HepG2 (cell line): ENCODE data around the gene OR2F1. TPM values are rescaled to one million over a fixed set of nuclear protein-coding genes. Genes with fewer than 3 reads are reported as not detected.

Source experiments
- ATAC-seq: fragments of 200-7000 bp; cut with Tn5 transposase; 3 replicates; pipeline ENCODE4 v1.9.1; 2020; ENCODE audit warnings: mild to moderate bottlenecking, moderate library complexity
- BruUV-seq: library from RNA; stranded (reverse); fragments of 400-500 nt; replicated peaks from 2 replicates; lab custom pipeline; 2021; lab: Mats Ljungman, UMichigan
- CTCF ChIA-PET: fragments of 300-600 bp; formaldehyde crosslinking; extraction: SDS; loops from one replicate; lab custom pipeline; 2021; ENCODE audit warnings: low total read pairs, inconsistent platforms, low intra/inter-chr PET ratio; lab: Yijun Ruan, JAX
- POLR2A ChIA-PET: fragments of 350-600 bp; sonication (Branson Sonifier 250); formaldehyde crosslinking; loops from one replicate; lab custom pipeline; 2020; ENCODE audit warnings: antibody characterized with exemption, inconsistent platforms; lab: Yijun Ruan, JAX
- DNase-seq: peaks from one replicate; pipeline ENCODE4 v3.0.0-alpha.2; 2015; ENCODE audit warnings: low spot score
- FAIRE-seq: peaks from 3 replicates; lab custom pipeline; 2011; peaks lifted over from hg19 to GRCh38; lab: Jason Lieb, UNC
- H2AFZ ChIP-seq: one replicate; pipeline ENCODE4 v1.6.1; 2011; ENCODE audit warnings: low read length, inconsistent platforms
- H3K27ac ChIP-seq: fragments of 300-600 bp; 3 replicates; pipeline ENCODE4 v1.8.0; 2011; ENCODE audit warnings: mixed run types, mild to moderate bottlenecking, mixed read lengths, low read length, inconsistent platforms; ENCODE audit not compliant: insufficient read depth; ENCODE audit errors: extremely low read length
- H3K27me3 ChIP-seq, 2 experiments: fragments of 200-600 bp in 1 of 2; 2 replicates in 1 of 2; 3 replicates in 1 of 2; pipeline versions ENCODE4 v1.6.0 to v1.8.0; 2011; ENCODE audit warnings: low read length in 2 of 2, mild to moderate bottlenecking in 2 of 2, moderate library complexity in 2 of 2, inconsistent platforms in 1 of 2; ENCODE audit not compliant: insufficient read depth in 2 of 2, control insufficient read depth in 1 of 2
- H3K36me3 ChIP-seq, 2 experiments: fragments of 200-600 bp in 1 of 2; replicated peaks in 1 of 2; 2 replicates in 1 of 2; 3 replicates in 1 of 2; pipeline versions ENCODE4 v1.5.1 to v1.8.0; 2011; ENCODE audit warnings: low read length in 2 of 2, inconsistent platforms in 1 of 2; ENCODE audit not compliant: insufficient read depth in 2 of 2, control insufficient read depth in 1 of 2
- H3K4me1 ChIP-seq: 2 replicates; pipeline ENCODE4 v1.5.1; 2012; ENCODE audit warnings: low read length, inconsistent platforms; ENCODE audit not compliant: insufficient read depth
- H3K4me2 ChIP-seq: 2 replicates; pipeline ENCODE4 v1.6.0; 2011; ENCODE audit warnings: low read depth, low read length, inconsistent platforms
- H3K4me3 ChIP-seq, 3 experiments: fragments of 200-600 bp in 1 of 3; sonication (generic), shearing (Covaris generic) in 1 of 3; replicated peaks in 1 of 3; 2 replicates each; pipeline ENCODE4 v1.5.1; 2011 to 2016; ENCODE audit warnings: low read length in 3 of 3, inconsistent platforms in 2 of 3, low read depth in 2 of 3, mild to moderate bottlenecking in 2 of 3, control low read depth in 1 of 3, mixed read lengths in 1 of 3; ENCODE audit not compliant: insufficient read depth in 1 of 3
- H3K79me2 ChIP-seq: one replicate; pipeline ENCODE4 v1.6.1; 2011; ENCODE audit warnings: low read length, inconsistent platforms; ENCODE audit not compliant: insufficient read depth
- H3K9ac ChIP-seq: 2 replicates; pipeline ENCODE4 v1.6.0; 2011; ENCODE audit warnings: mild to moderate bottlenecking, low read depth, low read length, inconsistent platforms; ENCODE audit not compliant: insufficient read depth
- H3K9me3 ChIP-seq: 2 replicates; pipeline ENCODE4 v1.5.1; 2012; ENCODE audit warnings: mild to moderate bottlenecking, low read length
- H4K20me1 ChIP-seq: 2 replicates; pipeline ENCODE4 v1.6.0; 2011; ENCODE audit warnings: inconsistent platforms, mild to moderate bottlenecking, low read length, moderate library complexity; ENCODE audit not compliant: insufficient read depth
- DNMT3B ChIP-seq: conservative IDR thresholded peaks from 2 replicates; pipeline ENCODE4 v1.6.1; 2016; ENCODE audit warnings: missing biosample characterization, control low read depth
- FOXK2 ChIP-seq: fragments of 450-650 bp; IDR thresholded peaks from 2 replicates; pipeline ENCODE4 v1.6.1; 2016
- HNF4A ChIP-seq: sonication (generic); formaldehyde crosslinking; IDR thresholded peaks from 2 replicates; pipeline ENCODE4 v1.4.0; 2020; ENCODE audit warnings: missing genetic modification reagents
- HNF4G ChIP-seq, 2 experiments: sonication (generic) in 1 of 2; formaldehyde crosslinking in 1 of 2; IDR thresholded peaks; 2 replicates each; pipeline versions ENCODE4 v1.4.0 to v1.6.1; 2011 to 2020; ENCODE audit warnings: borderline replicate concordance in 2 of 2, low read depth in 2 of 2, mild to moderate bottlenecking in 2 of 2, low read length in 1 of 2, missing genetic modification reagents in 1 of 2, moderate library complexity in 1 of 2
- KLF11 ChIP-seq: IDR thresholded peaks from 2 replicates; pipeline ENCODE4 v1.6.1; 2016; ENCODE audit warnings: missing compliant biosample characterization
- MXI1 ChIP-seq: IDR thresholded peaks from 3 replicates; pipeline ENCODE4 v1.6.1; 2012; ENCODE audit warnings: low read depth, low read length, inconsistent platforms, borderline replicate concordance
- NCOR1 ChIP-seq: fragments of 200-600 bp; sonication (generic); IDR thresholded peaks from 2 replicates; pipeline ENCODE4 v1.7.0; 2017; ENCODE audit warnings: antibody characterized with exemption, low read length, borderline replicate concordance
- NR2C2 ChIP-seq: sonication (generic); formaldehyde crosslinking; IDR thresholded peaks from 2 replicates; pipeline ENCODE4 v1.4.0; 2020; ENCODE audit warnings: missing genetic modification reagents, mild to moderate bottlenecking, moderate library complexity, borderline replicate concordance
- RXRB ChIP-seq: IDR thresholded peaks from 2 replicates; pipeline ENCODE4 v1.6.1; 2016; ENCODE audit warnings: borderline replicate concordance, missing genetic modification reagents, missing compliant biosample characterization
- SOX5 ChIP-seq: IDR thresholded peaks from 2 replicates; pipeline ENCODE4 v1.6.1; 2016; ENCODE audit warnings: borderline replicate concordance
- SYNCRIP ChIP-seq: fragments of 200-400 bp; formaldehyde crosslinking; IDR thresholded peaks from 2 replicates; pipeline ENCODE4 v1.6.1; 2018; ENCODE audit warnings: mild to moderate bottlenecking, low read depth, low read length; ENCODE audit not compliant: insufficient read depth
- ZNF362 ChIP-seq: sonication (generic); formaldehyde crosslinking; IDR thresholded peaks from 2 replicates; pipeline ENCODE4 v1.4.0; 2020; ENCODE audit warnings: missing genetic modification reagents, mild to moderate bottlenecking, borderline replicate concordance
- ZNF768 ChIP-seq: sonication (generic); formaldehyde crosslinking; IDR thresholded peaks from 2 replicates; pipeline ENCODE4 v1.4.0; 2020; ENCODE audit warnings: missing genetic modification reagents
- WGBS: methylation state at CpG from one replicate; pipeline ENCODE4 v1.1.6; 2017; ENCODE audit warnings: low lambda C conversion rate; 5-methylcytosine and 5-hydroxymethylcytosine counted together
- in situ Hi-C: cut with HindIII; loops from 2 replicates; pipeline ENCODE4 v1.10.0; 2017; ENCODE audit warnings: low pct_unique_long_range_greater_than_20kb; ENCODE audit not compliant: extremely low pct_ligation_motif_present
- intact Hi-C: fragments of 100-400 bp; cut with micrococcal nuclease; formaldehyde crosslinking; loops from one replicate; pipeline ENCODE4 v1.10.0; 2022; ENCODE audit not compliant: unreplicated experiment
- polyA plus RNA-seq, 8 experiments: library from polyadenylated mRNA; depleted of rRNA in 3 of 8; stranded (reverse) in 7 of 8; unstranded in 1 of 8; fragments of >200 nt; fragmentation: Illumina TruSeq in 4 of 8; extraction: Trizol in 4 of 8; gene quantifications; 2 replicates each; pipeline versions ENCODE4 v1.2.1 to v1.2.3, GENCODE V29; 2011 to 2016; ENCODE audit warnings: low read depth in 4 of 8, missing spikeins in 1 of 8, mixed read lengths in 1 of 8; ENCODE audit not compliant: insufficient read depth in 1 of 8
- total RNA-seq, 5 experiments: library from RNA; depleted of rRNA; stranded (reverse); fragments of >200 nt; fragmentation: Illumina TruSeq; extraction: Trizol; gene quantifications; 2 replicates each; pipeline ENCODE4 v1.2.3, GENCODE V29; 2016; ENCODE audit warnings: low read depth in 1 of 5
- TF ChIP-seq, protein P1 (sequence below): sonication (generic); formaldehyde crosslinking; IDR thresholded peaks from 2 replicates; pipeline ENCODE4 v1.4.0; 2020; ENCODE audit warnings: mild to moderate bottlenecking, missing genetic modification reagents
- TF ChIP-seq, protein P2 (sequence below): sonication (generic); formaldehyde crosslinking; IDR thresholded peaks from 2 replicates; pipeline ENCODE4 v1.4.0; 2020; ENCODE audit warnings: missing genetic modification reagents, borderline replicate concordance
- TF ChIP-seq, protein P3 (sequence below): sonication (generic); formaldehyde crosslinking; IDR thresholded peaks from 2 replicates; pipeline ENCODE4 v1.5.0; 2020; ENCODE audit warnings: missing genetic modification reagents

The OR2F1 gene
- total and polyA plus RNA-seq, 2 of the 13 experiments (the other 11 are each of a cell fraction or from before 2014, with no cell fraction given) = 0.36 to 1.5 TPM

DNA sequence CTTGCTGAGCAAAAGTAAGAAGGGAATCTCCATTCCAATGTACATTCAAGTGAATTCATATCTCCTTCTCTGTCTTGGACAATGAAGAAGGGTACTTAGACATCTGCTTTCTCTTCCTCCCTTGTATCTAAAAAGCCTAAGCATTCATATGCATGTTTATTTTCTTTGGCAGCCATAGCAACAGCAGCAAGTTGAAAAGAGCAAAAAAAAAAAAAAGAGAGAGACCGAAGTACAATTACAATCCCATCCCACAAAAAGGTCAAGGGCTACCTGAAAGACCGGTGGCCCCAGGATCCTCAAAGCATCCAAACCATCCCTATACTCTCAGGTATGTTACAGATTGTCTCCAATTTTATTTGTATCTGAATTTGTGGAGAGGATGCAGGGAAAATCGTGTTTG, 4.1 kb downstream of the OR2F1 start:
- no peak for FAIRE-seq
- no TSS peak for BruUV-seq
- peak; percentile 80 for ATAC-seq
- H3K4me3 ChIP-seq = no peak overlapping the region
- peaks cover 19% of the 10 kb centered on the region for H3K4me1 ChIP-seq
- H3K9me3 ChIP-seq = no peaks in the 10 kb centered on the region
- no peak overlapping the region for H3K4me2 ChIP-seq
- ChIA-PET POLR2A (no interaction called here), CTCF (no interaction called here)
- peak overlapping the region; percentile 46 for H3K27ac ChIP-seq
- H3K9ac ChIP-seq = peak overlapping the region; percentile 31
- DNase-seq = peak; percentile 65
- intact Hi-C loops = loop anchor here (2.0 kb wide), 2 partner anchors 58 to 66 kb away; no protein-coding TSS in a partner anchor
- H3K27me3 ChIP-seq = no peaks in the 10 kb centered on the region
- no peaks in the 10 kb centered on the region for H3K79me2 ChIP-seq
- 26% methylated on average over 3 of the region's 3 CpGs for WGBS
- no peaks in the 10 kb centered on the region for H4K20me1 ChIP-seq
- H3K36me3 ChIP-seq = no peaks in the 10 kb centered on the region
- in situ Hi-C loops = no loop called here
- no peak overlapping the region for H2AFZ ChIP-seq
- no peak for TF ChIP-seq DNMT3B (CRISPR knock-in tag)
- peak; percentile 47; the same call in 1 of the 2 replicates for TF ChIP-seq FOXK2
- peak; percentile 80 for TF ChIP-seq HNF4A
- peak; percentile 93 for TF ChIP-seq ZNF362
- TF ChIP-seq RXRB (CRISPR knock-in tag) = peak; percentile 39; the same call in 1 of the 2 replicates
- 0 out of 3 replicates have a peak, but pooled peaks have one; percentile 27 for TF ChIP-seq MXI1
- peak; percentile 14; the same call in 1 of the 2 replicates for TF ChIP-seq SOX5
- TF ChIP-seq ZNF768 (CRISPR knock-in tag) = no peak
- peak; percentile 41; the same call in 1 of the 2 replicates for TF ChIP-seq NR2C2
- TF ChIP-seq, protein P1, sequence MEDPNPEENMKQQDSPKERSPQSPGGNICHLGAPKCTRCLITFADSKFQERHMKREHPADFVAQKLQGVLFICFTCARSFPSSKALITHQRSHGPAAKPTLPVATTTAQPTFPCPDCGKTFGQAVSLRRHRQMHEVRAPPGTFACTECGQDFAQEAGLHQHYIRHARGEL (CRISPR knock-in tag) = no peak
- TF ChIP-seq HNF4G (IDR thresholded peaks at IDR 0.05; ENCODE audit: borderline replicate concordance, low read depth, low read length) = peak; percentile 44; the same call in 1 of the 2 replicates
- TF ChIP-seq HNF4G (CRISPR knock-in tag; IDR thresholded peaks at IDR 0.05; ENCODE audit: borderline replicate concordance, low read depth) = no peak
- TF ChIP-seq KLF11 (CRISPR knock-in tag) = no peak
- TF ChIP-seq, protein P2, sequence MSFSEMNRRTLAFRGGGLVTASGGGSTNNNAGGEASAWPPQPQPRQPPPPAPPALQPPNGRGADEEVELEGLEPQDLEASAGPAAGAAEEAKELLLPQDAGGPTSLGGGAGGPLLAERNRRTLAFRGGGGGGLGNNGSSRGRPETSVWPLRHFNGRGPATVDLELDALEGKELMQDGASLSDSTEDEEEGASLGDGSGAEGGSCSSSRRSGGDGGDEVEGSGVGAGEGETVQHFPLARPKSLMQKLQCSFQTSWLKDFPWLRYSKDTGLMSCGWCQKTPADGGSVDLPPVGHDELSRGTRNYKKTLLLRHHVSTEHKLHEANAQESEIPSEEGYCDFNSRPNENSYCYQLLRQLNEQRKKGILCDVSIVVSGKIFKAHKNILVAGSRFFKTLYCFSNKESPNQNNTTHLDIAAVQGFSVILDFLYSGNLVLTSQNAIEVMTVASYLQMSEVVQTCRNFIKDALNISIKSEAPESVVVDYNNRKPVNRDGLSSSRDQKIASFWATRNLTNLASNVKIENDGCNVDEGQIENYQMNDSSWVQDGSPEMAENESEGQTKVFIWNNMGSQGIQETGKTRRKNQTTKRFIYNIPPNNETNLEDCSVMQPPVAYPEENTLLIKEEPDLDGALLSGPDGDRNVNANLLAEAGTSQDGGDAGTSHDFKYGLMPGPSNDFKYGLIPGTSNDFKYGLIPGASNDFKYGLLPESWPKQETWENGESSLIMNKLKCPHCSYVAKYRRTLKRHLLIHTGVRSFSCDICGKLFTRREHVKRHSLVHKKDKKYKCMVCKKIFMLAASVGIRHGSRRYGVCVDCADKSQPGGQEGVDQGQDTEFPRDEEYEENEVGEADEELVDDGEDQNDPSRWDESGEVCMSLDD (CRISPR knock-in tag) = no peak
- peak; percentile 76; the same call in 1 of the 2 replicates for TF ChIP-seq NCOR1
- TF ChIP-seq, protein P3, sequence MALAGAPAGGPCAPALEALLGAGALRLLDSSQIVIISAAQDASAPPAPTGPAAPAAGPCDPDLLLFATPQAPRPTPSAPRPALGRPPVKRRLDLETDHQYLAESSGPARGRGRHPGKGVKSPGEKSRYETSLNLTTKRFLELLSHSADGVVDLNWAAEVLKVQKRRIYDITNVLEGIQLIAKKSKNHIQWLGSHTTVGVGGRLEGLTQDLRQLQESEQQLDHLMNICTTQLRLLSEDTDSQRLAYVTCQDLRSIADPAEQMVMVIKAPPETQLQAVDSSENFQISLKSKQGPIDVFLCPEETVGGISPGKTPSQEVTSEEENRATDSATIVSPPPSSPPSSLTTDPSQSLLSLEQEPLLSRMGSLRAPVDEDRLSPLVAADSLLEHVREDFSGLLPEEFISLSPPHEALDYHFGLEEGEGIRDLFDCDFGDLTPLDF = no peak
- no peak for TF ChIP-seq SYNCRIP
